Stimulated activated CD8-positive, alpha-beta memory T cell treated with anti-CD3 and anti-CD28 coated beads, Interleukin-15, amount 100 ng/mL, for 48 hours (primary cell): Measurements from ENCODE around the gene PSMA5.
"Not testable (repeated sequence)": the region's sequence is repeated elsewhere in the genome, so short reads cannot be mapped to it uniquely, and the experiment has no call there.

ENCODE experiments used
- DNase-seq, 2 donors: peaks; one replicate each; pipeline ENCODE4 v3.0.0-alpha.2; 2020; ENCODE audit warnings: low read depth in 2 of 2

The PSMA5 gene

DNA sequence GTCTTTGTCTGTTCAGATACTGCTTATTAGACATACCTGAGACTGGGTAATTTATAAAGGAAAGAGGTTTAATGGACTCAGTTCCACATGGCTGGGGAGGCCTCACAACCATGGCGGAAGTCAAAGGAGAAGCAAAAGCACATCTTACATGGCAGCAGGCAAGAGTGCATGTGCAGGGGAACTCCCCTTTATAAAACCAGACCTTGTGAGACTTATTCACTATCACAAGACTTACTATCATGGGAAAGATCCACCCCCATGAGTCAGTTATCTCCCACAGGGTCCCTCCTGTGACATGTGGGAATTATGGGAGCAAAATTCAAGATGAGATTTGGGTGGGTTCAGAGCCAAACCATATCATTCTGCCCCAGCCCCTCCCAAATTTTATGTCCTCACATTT, 7.1 kb upstream of the PSMA5 start:
- no peak for DNase-seq

DNA sequence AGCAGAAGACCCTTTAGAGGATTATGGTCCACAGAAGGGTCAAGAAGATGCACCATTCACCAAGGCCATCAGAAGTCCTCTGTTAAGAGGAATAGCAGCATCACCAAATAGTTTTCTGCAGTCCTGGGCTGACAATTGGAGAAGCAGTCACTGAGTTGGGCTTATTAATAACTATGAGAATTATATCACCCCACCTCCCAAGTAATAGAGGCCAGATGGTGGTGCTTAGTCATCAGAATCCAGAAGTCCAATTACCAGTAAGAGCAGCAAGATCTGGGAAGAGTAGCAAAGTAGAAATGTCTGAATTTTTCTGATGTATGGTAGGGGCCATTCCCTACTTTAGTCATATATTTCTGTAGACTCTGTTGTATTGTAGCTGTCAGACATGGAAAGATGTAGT, 6.1 kb upstream of the PSMA5 start:
- no peak for DNase-seq

DNA sequence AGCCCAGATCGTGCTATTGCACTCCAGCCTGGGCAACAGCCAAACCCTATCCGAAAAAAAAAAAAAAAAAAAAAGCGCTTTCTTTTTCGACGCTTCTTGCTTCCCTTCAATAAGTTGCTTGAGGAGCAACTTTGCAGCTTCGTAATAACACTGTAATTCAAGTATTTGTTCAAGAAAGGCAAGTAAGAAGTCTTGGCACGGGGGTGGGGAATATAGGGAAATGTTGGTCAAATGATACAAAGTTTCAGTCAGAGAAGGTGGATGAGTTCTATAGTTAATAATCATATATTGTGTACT, 871 bp upstream of the PSMA5 start:
- DNase-seq = no peak

- peak; percentile 58 to 71 for DNase-seq
Measured at GRCh38 chr1:109425391-109426280, 612 bp downstream of the PSMA5 start.

DNA sequence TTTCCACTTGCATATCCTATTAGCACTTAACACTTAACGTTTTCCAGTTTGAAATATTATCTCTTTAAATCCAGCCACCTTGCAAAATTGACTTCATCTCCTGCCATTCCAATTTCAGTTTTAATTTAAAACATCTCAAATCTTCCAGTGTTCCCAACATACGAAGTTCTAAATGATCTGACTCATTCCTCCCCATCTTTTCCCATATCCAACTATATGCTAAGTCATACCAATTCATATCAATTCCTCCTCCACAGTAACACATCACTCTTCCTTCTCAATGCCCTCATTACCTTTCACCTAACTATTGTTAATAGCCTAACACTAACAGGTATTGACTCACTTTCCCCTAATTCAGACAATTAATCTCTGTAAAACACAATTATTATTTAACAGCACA, 2.8 kb downstream of the PSMA5 start:
- no peak for DNase-seq

DNA sequence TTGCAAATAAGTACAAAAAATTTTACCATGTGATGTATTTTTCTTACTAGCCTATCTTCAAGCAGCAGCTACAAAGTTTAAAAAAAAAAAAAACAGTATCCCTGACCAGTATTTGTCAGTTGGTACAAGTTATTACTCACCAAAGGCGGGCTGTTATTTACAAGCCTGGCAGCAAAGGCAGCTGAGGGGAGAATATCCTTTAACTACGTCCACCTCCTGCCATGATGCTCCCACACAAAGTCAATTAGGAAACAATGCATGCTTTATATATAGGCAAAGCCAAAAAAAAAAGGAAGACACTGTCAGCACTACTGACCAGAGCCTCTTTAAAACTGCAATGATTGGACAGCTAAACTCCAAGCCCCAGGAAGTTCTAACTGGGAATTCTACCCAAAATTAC, 13.7 kb downstream of the PSMA5 start:
- no peak for DNase-seq

DNA sequence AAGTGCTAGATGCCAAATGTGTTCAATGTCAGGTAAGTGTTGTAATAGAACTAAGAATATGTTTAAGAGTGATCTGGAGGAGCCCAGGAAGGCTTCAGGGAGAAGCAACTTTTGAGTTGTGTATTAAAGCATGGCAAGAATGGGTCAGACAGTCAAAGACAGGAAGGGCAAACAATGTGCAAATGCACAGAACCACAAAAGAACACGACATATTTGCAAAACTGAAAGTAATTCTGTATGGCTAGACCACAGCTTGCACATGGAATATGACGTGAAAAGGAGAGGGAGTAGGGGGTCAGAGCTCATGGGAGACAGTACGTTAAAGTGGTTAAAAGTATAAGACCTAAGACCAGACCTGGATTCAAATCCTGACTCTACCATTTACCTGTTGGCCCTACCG, 21.4 kb downstream of the PSMA5 start:
- no peak for DNase-seq

DNA sequence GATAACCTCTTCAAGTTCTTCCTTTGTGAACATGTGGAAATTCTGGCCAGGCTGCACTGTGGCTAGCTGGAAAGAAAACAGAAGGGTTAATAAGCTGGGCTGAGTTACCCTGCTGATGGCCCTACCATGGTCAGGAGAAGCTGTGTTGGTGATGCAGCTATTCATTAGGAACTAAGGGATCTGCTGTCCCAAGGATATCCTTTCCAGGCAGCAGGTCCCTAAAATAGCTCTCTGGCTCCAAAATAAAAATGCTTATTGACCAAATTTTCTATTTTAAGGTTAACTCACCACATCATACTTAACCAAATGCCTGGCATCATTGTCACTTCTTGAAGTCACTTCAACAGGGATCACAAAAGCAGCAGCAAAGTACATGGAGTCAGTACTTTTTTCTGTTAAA, 24.2 kb downstream of the PSMA5 start:
- DNase-seq = no peak

- DNase-seq = no peak
Measured at GRCh38 chr1:109400035-109400655, 26.1 kb downstream of the PSMA5 start.

DNA sequence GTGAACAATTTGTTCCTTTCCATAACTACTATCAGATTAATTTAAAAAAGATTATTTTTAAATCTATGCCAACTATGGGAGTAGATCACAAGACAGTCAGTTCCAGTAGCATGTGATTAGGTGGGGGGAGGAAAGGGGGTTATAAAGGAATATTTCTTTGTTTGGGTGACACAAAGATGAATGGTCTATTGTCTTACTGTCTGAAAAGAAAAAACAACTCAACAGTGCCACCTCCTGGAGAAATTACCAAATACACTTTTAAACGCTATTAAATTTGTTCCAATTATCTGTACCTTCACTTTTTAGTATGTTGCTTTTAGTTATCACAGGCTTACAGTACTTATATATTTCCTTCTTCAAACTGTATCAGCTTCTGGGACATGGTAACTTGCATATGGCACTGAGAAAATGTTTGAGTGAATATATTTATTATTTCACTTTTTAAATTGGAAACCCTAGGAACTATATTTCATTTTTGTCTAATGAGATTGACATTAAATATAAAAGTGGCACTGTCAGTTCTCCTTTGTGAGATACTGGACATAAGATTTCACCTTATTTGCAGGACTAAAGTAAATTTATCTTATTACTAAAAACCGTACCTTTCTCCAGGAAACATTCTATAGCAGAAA, 26.8 kb downstream of the PSMA5 start:
- no peak for DNase-seq

GRCh38 chr1:109398343-109399225, 27.7 kb downstream of the PSMA5 start:
- DNase-seq = no peak

- peak; percentile 65 to 73 for DNase-seq
Measured at GRCh38 chr1:109397581-109398342, 28.5 kb downstream of the PSMA5 start, which contains the start of gene SORT1. Gene SORT1 (minus strand): TSS chr1:109397918. CDS start chr1:109397892, 26 bp downstream.

DNA sequence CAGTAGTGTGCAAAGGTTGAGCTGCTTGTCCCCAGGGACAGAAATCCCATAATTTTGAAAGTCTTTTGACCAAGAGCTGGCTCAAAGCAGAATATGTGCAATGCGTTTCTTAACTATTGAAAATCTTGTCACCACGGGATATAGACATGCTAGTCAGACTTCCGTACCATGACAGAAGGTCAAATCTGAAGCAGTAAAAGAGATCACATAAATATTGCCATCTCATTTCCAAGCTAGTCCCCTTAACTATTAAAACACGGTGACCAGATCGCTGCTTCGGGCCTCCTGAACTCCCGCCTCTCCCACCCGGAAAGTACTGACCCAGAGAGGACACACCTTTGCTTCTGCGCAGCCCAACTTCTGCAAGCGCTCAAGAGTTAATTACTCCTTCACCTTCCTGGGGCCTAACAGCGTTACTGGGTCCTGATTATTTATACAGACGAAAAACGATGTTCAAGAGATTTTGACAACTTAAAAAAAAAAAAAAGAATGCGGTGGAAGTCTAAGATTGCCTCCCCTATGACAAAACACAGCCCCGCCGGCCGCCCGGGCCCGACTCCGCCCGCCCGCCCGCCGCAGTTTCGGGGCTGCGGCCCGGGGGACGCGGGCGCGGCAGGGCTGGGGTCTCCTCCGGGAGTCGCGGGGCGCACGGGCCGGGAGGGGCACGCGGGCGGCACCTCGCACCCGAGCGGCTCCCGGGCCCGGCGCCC, 29.2 kb downstream of the PSMA5 start:
- DNase-seq = no peak

DNA sequence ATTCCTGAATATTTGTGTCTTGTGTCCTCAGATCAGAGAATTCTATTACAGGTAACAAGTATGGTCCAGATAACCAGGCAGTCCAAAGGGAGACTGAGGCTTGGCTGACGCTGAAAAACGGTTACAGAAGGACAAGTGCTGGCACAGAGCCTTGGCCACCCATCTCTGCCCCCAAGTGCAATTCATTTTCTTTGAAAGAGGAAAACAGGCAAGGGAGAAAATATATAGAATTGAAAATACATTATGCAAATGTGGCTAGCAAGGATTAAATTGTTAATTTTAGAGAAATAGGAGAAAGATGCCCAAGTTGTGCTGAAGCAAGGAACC, 29.8 kb downstream of the PSMA5 start:
- DNase-seq = no peak

- no peak for DNase-seq
Measured at GRCh38 chr1:109395602-109396512, 30.4 kb downstream of the PSMA5 start.

DNA sequence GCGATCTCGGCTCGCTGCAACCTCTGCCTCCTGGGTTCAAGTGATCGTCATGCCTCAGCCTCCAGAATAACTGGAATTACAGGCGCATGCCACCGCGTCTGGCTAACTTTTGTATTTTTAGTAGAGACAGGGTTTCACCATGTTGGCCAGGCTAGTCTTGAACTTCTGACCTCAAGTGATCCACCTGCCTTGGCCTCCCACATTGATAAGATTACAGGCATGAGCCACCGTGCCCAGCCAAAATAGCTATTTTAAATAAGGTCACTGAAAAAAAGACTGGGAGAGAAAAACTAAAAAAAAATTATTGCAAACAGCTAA, 31.0 kb downstream of the PSMA5 start:
- not testable (repeated sequence) for DNase-seq

DNA sequence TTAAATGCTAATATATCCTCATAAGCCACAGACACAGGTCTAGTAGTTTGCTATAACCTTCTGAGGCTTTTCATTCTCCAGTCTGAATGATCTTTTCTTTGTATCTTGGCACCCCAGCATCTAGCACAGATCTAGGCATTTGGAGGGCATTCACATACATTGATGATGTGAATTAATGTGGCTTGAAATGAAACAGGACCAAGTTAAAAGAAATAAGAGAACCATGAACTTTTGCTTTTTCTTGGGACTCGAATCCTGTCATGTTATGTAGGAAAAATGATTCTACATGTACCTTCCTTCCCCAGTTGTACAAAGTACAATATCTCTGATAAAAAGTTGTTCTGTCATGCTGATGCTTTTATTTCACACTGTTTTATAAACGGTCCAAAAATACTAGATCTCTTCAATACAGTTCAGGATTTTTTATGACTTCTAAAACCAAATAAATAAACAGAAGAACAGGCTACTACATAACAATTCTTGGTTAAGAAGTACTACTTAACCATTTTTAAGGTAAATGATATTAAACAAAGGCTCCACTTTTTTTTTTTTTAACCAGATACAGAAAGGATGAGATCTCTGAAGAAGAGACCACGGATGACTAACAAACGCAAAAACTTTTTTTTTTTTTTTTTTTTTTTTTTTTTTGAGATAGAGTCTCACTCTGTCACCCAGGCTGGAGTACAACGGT, 31.5 kb downstream of the PSMA5 start:
- DNase-seq = no peak

DNA sequence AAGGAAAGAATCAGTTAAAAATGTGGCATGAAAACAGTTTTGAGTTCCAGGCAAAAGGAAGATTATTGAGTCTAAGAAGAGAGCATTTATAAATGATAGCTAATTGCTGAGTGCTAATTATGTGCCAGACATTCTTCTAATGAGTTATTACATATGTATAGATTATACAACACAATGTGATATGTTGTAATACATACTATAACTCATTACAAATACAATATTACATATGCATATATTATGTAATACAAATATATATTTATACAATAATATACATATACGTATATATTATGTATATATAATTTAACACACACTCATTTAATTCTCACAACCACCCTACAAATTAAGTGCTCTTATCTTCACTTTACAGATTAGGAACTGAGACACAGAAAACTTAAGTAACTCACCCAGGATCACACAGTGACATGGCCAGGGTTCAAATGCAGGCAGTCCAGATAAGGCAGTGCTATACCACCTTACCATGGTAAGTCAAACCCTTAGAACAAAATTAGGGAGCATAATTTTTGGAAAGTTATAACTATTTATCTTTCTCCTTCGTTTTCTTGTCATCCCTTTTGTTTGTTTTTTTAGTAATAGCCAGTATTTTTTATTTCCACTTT, 32.5 kb downstream of the PSMA5 start:
- DNase-seq = no peak
